D721Med (cell line): ENCODE data around the gene BAIAP2.

Experiments used
- DNase-seq: peaks from one replicate; pipeline ENCODE4 v3.0.0; 2011; ENCODE audit warnings: low spot score; ENCODE audit not compliant: insufficient read length
- FAIRE-seq: peaks from 2 replicates; lab custom pipeline; 2011; peaks lifted over from hg19 to GRCh38; lab: Jason Lieb, UNC
- CTCF ChIP-seq: IDR thresholded peaks from 2 replicates; pipeline ENCODE4 v1.5.1; 2012; ENCODE audit warnings: mild to moderate bottlenecking, control low read depth; ENCODE audit not compliant: insufficient read depth; ENCODE audit errors: missing control alignments

The BAIAP2 gene

GRCh38 chr17:81158688-81159590, 124.0 kb downstream of the BAIAP2 start:
- DNase-seq (no peak), FAIRE-seq (no peak)
- TF ChIP-seq CTCF, result no peak

GRCh38 chr17:81159611-81160265, 124.8 kb downstream of the BAIAP2 start:
- FAIRE-seq (no peak), DNase-seq (no peak)
- TF ChIP-seq CTCF, result no peak

- TF ChIP-seq CTCF, result no peak
- no peak for DNase-seq
- FAIRE-seq, result no peak
Measured at GRCh38 chr17:81160306-81160705, 125.4 kb downstream of the BAIAP2 start.

- TF ChIP-seq CTCF, result no peak
- FAIRE-seq (no peak), DNase-seq (no peak)
Measured at GRCh38 chr17:81160747-81161453, 125.9 kb downstream of the BAIAP2 start.

GRCh38 chr17:81161536-81161935, 126.6 kb downstream of the BAIAP2 start:
- no peak for FAIRE-seq
- no peak for TF ChIP-seq CTCF

GRCh38 chr17:81161972-81162371, 127.0 kb downstream of the BAIAP2 start:
- no peak for TF ChIP-seq CTCF
- FAIRE-seq (no peak), DNase-seq (no peak)

More at GRCh38 chr17:81161536-81161935, 126.6 kb downstream of the BAIAP2 start:
- DNase-seq, result no peak
